Gastroesophageal sphincter (tissue), 3 donors: ENCODE results near the gene PRDM16.

Experiments
- CTCF ChIP-seq, 4 experiments: fragments of 200-600 bp in 2 of 4; fragments of 450-650 bp in 2 of 4; sonication (generic) in 1 of 4; IDR thresholded peaks; one replicate each; pipeline ENCODE4 v1.5.1; 2017 to 2019; ENCODE audit warnings: antibody characterized with exemption in 4 of 4, mild to moderate bottlenecking in 2 of 4, moderate library complexity in 2 of 4
- EP300 ChIP-seq: sonication (generic); formaldehyde crosslinking; IDR thresholded peaks from one replicate; pipeline ENCODE4 v1.6.1; 2017; ENCODE audit warnings: antibody characterized with exemption, mild to moderate bottlenecking
- POLR2A ChIP-seq, 2 donors: fragments of 450-650 bp; IDR thresholded peaks; one replicate each; pipeline ENCODE4 v1.6.1; 2017; ENCODE audit warnings: antibody characterized with exemption in 2 of 2, mild to moderate bottlenecking in 2 of 2, moderate library complexity in 1 of 2

- TF ChIP-seq CTCF (IDR thresholded peaks at IDR 0.05): no peak
- no peak for TF ChIP-seq EP300
- TF ChIP-seq POLR2A (IDR thresholded peaks at IDR 0.05): no peak
Measured at GRCh38 chr1:3029481-3029961, 39.5 kb upstream of the PRDM16 start.
